CD14-positive monocyte (primary cell): Measurements from ENCODE around the gene PPFIA1. TPM values are rescaled to one million over a fixed set of nuclear protein-coding genes. Genes with fewer than 3 reads are reported as not detected.
A peak's percentile ranks its signal among the peaks of the same experiment; 100 is the strongest.
"Not testable (repeated sequence)": the region's sequence is repeated elsewhere in the genome, so short reads cannot be mapped to it uniquely, and the experiment has no call there.

ENCODE experiments used
- DNase-seq, 3 donors: peaks; one replicate each; pipeline ENCODE4 v3.0.0-alpha.2; 2011 to 2022
- H2AFZ ChIP-seq: 2 replicates; pipeline ENCODE4 v1.6.0; 2012; ENCODE audit warnings: mild to moderate bottlenecking, low read depth, low read length, inconsistent platforms; ENCODE audit not compliant: insufficient read depth, poor library complexity, severe bottlenecking
- H3K27ac ChIP-seq, 2 donors: 1 replicate in 1 of 2; 2 replicates in 1 of 2; pipeline ENCODE4 v1.5.1; 2012 to 2013; ENCODE audit warnings: low read length in 2 of 2, control low read depth in 1 of 2, inconsistent platforms in 1 of 2, low read depth in 1 of 2, mild to moderate bottlenecking in 1 of 2
- H3K27me3 ChIP-seq, 2 donors: one replicate each; pipeline versions ENCODE4 v1.6.0 to v1.6.1; 2011 to 2013; ENCODE audit warnings: low read length in 2 of 2; ENCODE audit not compliant: control insufficient read depth in 2 of 2, insufficient read depth in 2 of 2
- H3K36me3 ChIP-seq, 2 donors: replicated peaks in 1 of 2; 1 replicate in 1 of 2; 2 replicates in 1 of 2; pipeline versions ENCODE4 v1.5.1 to v1.6.1; 2012 to 2013; ENCODE audit warnings: low read length in 2 of 2, control low read depth in 1 of 2, inconsistent platforms in 1 of 2, mild to moderate bottlenecking in 1 of 2; ENCODE audit not compliant: insufficient read depth in 2 of 2, control insufficient read depth in 1 of 2
- H3K4me1 ChIP-seq, 2 donors: 1 replicate in 1 of 2; 2 replicates in 1 of 2; pipeline versions ENCODE4 v1.5.1 to v1.6.1; 2012 to 2013; ENCODE audit warnings: low read length in 2 of 2, control low read depth in 1 of 2, inconsistent platforms in 1 of 2, mild to moderate bottlenecking in 1 of 2, moderate library complexity in 1 of 2; ENCODE audit not compliant: insufficient read depth in 2 of 2, control insufficient read depth in 1 of 2
- H3K4me2 ChIP-seq: replicated peaks from 2 replicates; pipeline ENCODE3; 2012; ENCODE audit warnings: low read length, moderate library complexity, mild to moderate bottlenecking; ENCODE audit not compliant: poor library complexity, severe bottlenecking; ENCODE audit errors: extremely low read depth
- H3K4me3 ChIP-seq, 3 experiments: fragments of 200-600 bp in 1 of 3; sonication (generic) in 1 of 3; replicated peaks in 1 of 3; 1 replicate in 2 of 3; 2 replicates in 1 of 3; pipeline ENCODE4 v1.5.1; 2011 to 2013; ENCODE audit warnings: low read length in 3 of 3, mild to moderate bottlenecking in 3 of 3, control low read depth in 2 of 3, low read depth in 2 of 3, inconsistent platforms in 1 of 3, moderate library complexity in 1 of 3
- H3K79me2 ChIP-seq: 2 replicates; pipeline ENCODE4 v1.6.0; 2012; ENCODE audit warnings: mild to moderate bottlenecking, control low read depth, inconsistent platforms, low read length, moderate library complexity; ENCODE audit not compliant: insufficient read depth
- H3K9ac ChIP-seq: 2 replicates; pipeline ENCODE4 v1.6.0; 2017; ENCODE audit warnings: low read length, mild to moderate bottlenecking; ENCODE audit not compliant: insufficient read depth, poor library complexity, severe bottlenecking
- H3K9me3 ChIP-seq, 2 donors: replicated peaks in 1 of 2; 1 replicate in 1 of 2; 2 replicates in 1 of 2; pipeline versions ENCODE4 v1.5.1 to v1.6.1; 2012 to 2013; ENCODE audit warnings: low read length in 2 of 2, control low read depth in 1 of 2; ENCODE audit not compliant: control insufficient read depth in 1 of 2, insufficient read depth in 1 of 2
- H4K20me1 ChIP-seq: 2 replicates; pipeline ENCODE4 v1.6.0; 2012; ENCODE audit warnings: mild to moderate bottlenecking, low read length, control low read depth, moderate library complexity; ENCODE audit not compliant: insufficient read depth
- H3K27ac Mint-ChIP-seq, 7 donors: one replicate each; pipeline ENCODE4 v1.8.0; 2020; ENCODE audit warnings: mild to moderate bottlenecking in 7 of 7, mixed read lengths in 7 of 7, moderate library complexity in 6 of 7, inconsistent platforms in 2 of 7
- H3K27me3 Mint-ChIP-seq, 3 donors: one replicate each; pipeline ENCODE4 v1.8.0; 2021 to 2022; ENCODE audit warnings: low read depth in 3 of 3, mild to moderate bottlenecking in 3 of 3, mixed read lengths in 3 of 3, moderate library complexity in 3 of 3, inconsistent platforms in 1 of 3
- H3K36me3 Mint-ChIP-seq, 2 donors: one replicate each; pipeline ENCODE4 v1.8.0; 2020; ENCODE audit warnings: mixed read lengths in 2 of 2, inconsistent platforms in 1 of 2, mild to moderate bottlenecking in 1 of 2
- H3K4me1 Mint-ChIP-seq: one replicate; pipeline ENCODE4 v1.8.0; 2020; ENCODE audit warnings: mild to moderate bottlenecking, mixed read lengths
- H3K4me3 Mint-ChIP-seq, 2 donors: one replicate each; pipeline ENCODE4 v1.8.0; 2020; ENCODE audit warnings: mild to moderate bottlenecking in 2 of 2, mixed read lengths in 2 of 2, moderate library complexity in 1 of 2
- H3K9me3 Mint-ChIP-seq, 7 donors: one replicate each; pipeline ENCODE4 v1.8.0; 2020 to 2022; ENCODE audit warnings: mixed read lengths in 7 of 7, mild to moderate bottlenecking in 6 of 7, moderate library complexity in 6 of 7, inconsistent platforms in 2 of 7
- CTCF ChIP-seq: fragments of 200-600 bp; IDR thresholded peaks from one replicate; pipeline ENCODE4 v1.8.0; 2022; ENCODE audit warnings: antibody characterized with exemption, mild to moderate bottlenecking
- WGBS: methylation state at CpG from one replicate; pipeline ENCODE4 v1.1.5; 2013; ENCODE audit warnings: missing lambda C conversion rate; ENCODE audit not compliant: insufficient coverage; 5-methylcytosine and 5-hydroxymethylcytosine counted together
- intact Hi-C, 2 donors: fragments of 100-400 bp; cut with micrococcal nuclease; formaldehyde crosslinking; loops; one replicate each; pipeline versions ENCODE4 v1.15.0 to v1.15.1; 2023
- polyA plus RNA-seq, 3 donors: library from polyadenylated mRNA; depleted of rRNA in 1 of 3; unstranded in 2 of 3; stranded (reverse) in 1 of 3; fragments of 300-500 nt in 2 of 3; fragments of >200 nt in 1 of 3; fragmentation: Illumina TruSeq in 2 of 3; gene quantifications; 1 replicate in 2 of 3; 2 replicates in 1 of 3; pipeline ENCODE4 v1.2.3, GENCODE V29; 2012 to 2021

The PPFIA1 gene
- polyA plus RNA-seq, 3 donors: 7.5 to 65.7 (median 15.5) TPM

- no peak for DNase-seq
- no peak overlapping the region for H3K27ac ChIP-seq
- no peaks in the 10 kb centered on the region for H3K27me3 ChIP-seq
- no peak for TF ChIP-seq CTCF
- H3K36me3 Mint-ChIP-seq: no peaks in the 10 kb centered on the region
- H3K4me3 ChIP-seq: no peak overlapping the region
- no peaks in the 10 kb centered on the region for H3K4me1 ChIP-seq
- H4K20me1 ChIP-seq: no peaks in the 10 kb centered on the region
- no peak overlapping the region for H2AFZ ChIP-seq
- 95% methylated on average over 3 of the region's 12 CpGs for WGBS
- no peak overlapping the region for H3K4me3 Mint-ChIP-seq
- no peaks in the 10 kb centered on the region for H3K36me3 ChIP-seq
- peaks cover 1% of the 10 kb centered on the region for H3K4me1 Mint-ChIP-seq
- H3K27me3 Mint-ChIP-seq: peaks cover 4 to 12% (median 11%) of the 10 kb centered on the region in 3 donors
- no peak overlapping the region for H3K9ac ChIP-seq
- no peaks in the 10 kb centered on the region for H3K9me3 ChIP-seq
- no peak overlapping the region for H3K27ac Mint-ChIP-seq
- H3K79me2 ChIP-seq: no peaks in the 10 kb centered on the region
- no peak overlapping the region for H3K4me2 ChIP-seq
- H3K9me3 Mint-ChIP-seq: no peaks in the 10 kb centered on the region
- intact Hi-C loops: no loop called here
Observed at GRCh38 chr11:70255477-70256116, 14.9 kb upstream of the PPFIA1 start.

GRCh38 chr11:70259077-70259476 lies 11.4 kb upstream of the PPFIA1 start:
- H2AFZ ChIP-seq, H4K20me1 ChIP-seq, intact Hi-C loops, H3K4me2 ChIP-seq, H3K27ac Mint-ChIP-seq, H3K79me2 ChIP-seq, H3K4me3 ChIP-seq, H3K9me3 ChIP-seq, H3K27ac ChIP-seq, H3K4me1 Mint-ChIP-seq, H3K9me3 Mint-ChIP-seq, H3K27me3 ChIP-seq, H3K9ac ChIP-seq, H3K4me3 Mint-ChIP-seq, H3K36me3 Mint-ChIP-seq, H3K36me3 ChIP-seq, H3K4me1 ChIP-seq: not testable (repeated sequence)
- DNase-seq: peak in 1 of 3 donors; percentile 14
- peaks cover 8 to 23% (median 18%) of the 10 kb centered on the region in 3 donors for H3K27me3 Mint-ChIP-seq
- WGBS: no CpG with 5 or more reads among the region's 2 CpGs
